K562 (cell line): Measurements from ENCODE around the gene ZDHHC18.
"Not testable (repeated sequence)": the region's sequence is repeated elsewhere in the genome, so short reads cannot be mapped to it uniquely, and the experiment has no call there.

Experiments
- RAD21 ChIP-seq, 2 experiments: fragments of 250-450 bp in 1 of 2; fragments of 450-650 bp in 1 of 2; sonication (Bioruptor Pico) in 1 of 2; formaldehyde crosslinking in 1 of 2; IDR thresholded peaks in 1 of 2; conservative IDR thresholded peaks in 1 of 2; 2 replicates each; pipeline versions ENCODE4 v1.4.0 to v1.8.0; 2020 to 2022; ENCODE audit warnings: mild to moderate bottlenecking in 2 of 2, moderate library complexity in 1 of 2
- TF ChIP-seq, protein P1 (sequence below): fragments of 200-600 bp; sonication (generic); IDR thresholded peaks from one replicate; pipeline ENCODE4 v1.6.1; 2012; ENCODE audit warnings: mild to moderate bottlenecking, low read depth, low read length, inconsistent platforms

DNA sequence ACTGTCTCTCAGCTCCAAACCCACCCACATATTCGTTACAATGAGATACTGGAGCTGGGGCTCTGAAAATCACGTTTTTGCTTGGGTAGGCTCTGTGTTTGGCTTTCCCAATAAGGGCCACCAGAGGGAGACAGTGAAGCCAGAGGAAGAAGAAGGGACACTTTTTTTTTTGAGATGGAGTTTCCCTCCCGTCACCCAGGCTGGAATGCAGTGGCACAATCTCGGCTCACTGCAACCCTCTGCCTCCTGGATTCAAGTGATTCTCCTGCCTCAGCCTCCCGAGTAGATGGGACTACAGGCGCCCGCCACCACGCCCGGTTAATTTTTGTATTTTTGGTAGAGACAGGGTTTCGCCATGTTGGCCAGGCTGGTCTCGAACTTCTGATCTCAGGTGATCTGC is 16.4 kb upstream of the ZDHHC18 start:
- TF ChIP-seq RAD21 (CRISPR knock-in tag; conservative IDR thresholded peaks at IDR 0.05 in 1 of 2, IDR thresholded peaks at IDR 0.05 in 1 of 2): peak; percentile 42 to 68
- TF ChIP-seq, protein P1, sequence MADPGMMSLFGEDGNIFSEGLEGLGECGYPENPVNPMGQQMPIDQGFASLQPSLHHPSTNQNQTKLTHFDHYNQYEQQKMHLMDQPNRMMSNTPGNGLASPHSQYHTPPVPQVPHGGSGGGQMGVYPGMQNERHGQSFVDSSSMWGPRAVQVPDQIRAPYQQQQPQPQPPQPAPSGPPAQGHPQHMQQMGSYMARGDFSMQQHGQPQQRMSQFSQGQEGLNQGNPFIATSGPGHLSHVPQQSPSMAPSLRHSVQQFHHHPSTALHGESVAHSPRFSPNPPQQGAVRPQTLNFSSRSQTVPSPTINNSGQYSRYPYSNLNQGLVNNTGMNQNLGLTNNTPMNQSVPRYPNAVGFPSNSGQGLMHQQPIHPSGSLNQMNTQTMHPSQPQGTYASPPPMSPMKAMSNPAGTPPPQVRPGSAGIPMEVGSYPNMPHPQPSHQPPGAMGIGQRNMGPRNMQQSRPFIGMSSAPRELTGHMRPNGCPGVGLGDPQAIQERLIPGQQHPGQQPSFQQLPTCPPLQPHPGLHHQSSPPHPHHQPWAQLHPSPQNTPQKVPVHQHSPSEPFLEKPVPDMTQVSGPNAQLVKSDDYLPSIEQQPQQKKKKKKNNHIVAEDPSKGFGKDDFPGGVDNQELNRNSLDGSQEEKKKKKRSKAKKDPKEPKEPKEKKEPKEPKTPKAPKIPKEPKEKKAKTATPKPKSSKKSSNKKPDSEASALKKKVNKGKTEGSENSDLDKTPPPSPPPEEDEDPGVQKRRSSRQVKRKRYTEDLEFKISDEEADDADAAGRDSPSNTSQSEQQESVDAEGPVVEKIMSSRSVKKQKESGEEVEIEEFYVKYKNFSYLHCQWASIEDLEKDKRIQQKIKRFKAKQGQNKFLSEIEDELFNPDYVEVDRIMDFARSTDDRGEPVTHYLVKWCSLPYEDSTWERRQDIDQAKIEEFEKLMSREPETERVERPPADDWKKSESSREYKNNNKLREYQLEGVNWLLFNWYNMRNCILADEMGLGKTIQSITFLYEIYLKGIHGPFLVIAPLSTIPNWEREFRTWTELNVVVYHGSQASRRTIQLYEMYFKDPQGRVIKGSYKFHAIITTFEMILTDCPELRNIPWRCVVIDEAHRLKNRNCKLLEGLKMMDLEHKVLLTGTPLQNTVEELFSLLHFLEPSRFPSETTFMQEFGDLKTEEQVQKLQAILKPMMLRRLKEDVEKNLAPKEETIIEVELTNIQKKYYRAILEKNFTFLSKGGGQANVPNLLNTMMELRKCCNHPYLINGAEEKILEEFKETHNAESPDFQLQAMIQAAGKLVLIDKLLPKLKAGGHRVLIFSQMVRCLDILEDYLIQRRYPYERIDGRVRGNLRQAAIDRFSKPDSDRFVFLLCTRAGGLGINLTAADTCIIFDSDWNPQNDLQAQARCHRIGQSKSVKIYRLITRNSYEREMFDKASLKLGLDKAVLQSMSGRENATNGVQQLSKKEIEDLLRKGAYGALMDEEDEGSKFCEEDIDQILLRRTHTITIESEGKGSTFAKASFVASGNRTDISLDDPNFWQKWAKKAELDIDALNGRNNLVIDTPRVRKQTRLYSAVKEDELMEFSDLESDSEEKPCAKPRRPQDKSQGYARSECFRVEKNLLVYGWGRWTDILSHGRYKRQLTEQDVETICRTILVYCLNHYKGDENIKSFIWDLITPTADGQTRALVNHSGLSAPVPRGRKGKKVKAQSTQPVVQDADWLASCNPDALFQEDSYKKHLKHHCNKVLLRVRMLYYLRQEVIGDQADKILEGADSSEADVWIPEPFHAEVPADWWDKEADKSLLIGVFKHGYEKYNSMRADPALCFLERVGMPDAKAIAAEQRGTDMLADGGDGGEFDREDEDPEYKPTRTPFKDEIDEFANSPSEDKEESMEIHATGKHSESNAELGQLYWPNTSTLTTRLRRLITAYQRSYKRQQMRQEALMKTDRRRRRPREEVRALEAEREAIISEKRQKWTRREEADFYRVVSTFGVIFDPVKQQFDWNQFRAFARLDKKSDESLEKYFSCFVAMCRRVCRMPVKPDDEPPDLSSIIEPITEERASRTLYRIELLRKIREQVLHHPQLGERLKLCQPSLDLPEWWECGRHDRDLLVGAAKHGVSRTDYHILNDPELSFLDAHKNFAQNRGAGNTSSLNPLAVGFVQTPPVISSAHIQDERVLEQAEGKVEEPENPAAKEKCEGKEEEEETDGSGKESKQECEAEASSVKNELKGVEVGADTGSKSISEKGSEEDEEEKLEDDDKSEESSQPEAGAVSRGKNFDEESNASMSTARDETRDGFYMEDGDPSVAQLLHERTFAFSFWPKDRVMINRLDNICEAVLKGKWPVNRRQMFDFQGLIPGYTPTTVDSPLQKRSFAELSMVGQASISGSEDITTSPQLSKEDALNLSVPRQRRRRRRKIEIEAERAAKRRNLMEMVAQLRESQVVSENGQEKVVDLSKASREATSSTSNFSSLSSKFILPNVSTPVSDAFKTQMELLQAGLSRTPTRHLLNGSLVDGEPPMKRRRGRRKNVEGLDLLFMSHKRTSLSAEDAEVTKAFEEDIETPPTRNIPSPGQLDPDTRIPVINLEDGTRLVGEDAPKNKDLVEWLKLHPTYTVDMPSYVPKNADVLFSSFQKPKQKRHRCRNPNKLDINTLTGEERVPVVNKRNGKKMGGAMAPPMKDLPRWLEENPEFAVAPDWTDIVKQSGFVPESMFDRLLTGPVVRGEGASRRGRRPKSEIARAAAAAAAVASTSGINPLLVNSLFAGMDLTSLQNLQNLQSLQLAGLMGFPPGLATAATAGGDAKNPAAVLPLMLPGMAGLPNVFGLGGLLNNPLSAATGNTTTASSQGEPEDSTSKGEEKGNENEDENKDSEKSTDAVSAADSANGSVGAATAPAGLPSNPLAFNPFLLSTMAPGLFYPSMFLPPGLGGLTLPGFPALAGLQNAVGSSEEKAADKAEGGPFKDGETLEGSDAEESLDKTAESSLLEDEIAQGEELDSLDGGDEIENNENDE: not testable (repeated sequence)
